Measurements from ENCODE around the gene CABLES2.

GRCh38 chr20:62405108-62405980, 1.7 kb downstream of the CABLES2 start:
- no peak for TF ChIP-seq CTCF (IDR thresholded peaks at IDR 0.05)
- no peak for TF ChIP-seq POLR2A (IDR thresholded peaks at IDR 0.05)
